Stimulated activated CD8-positive, alpha-beta memory T cell treated with anti-CD3 and anti-CD28 coated beads, Interleukin-12 subunit alpha, Interleukin-12 subunit beta, amount 100 ng/mL, for 4 hours (primary cell): Measurements from ENCODE around the gene TRAF4.
"Not testable (repeated sequence)": the region's sequence is repeated elsewhere in the genome, so short reads cannot be mapped to it uniquely, and the experiment has no call there.

Source experiments
- DNase-seq: peaks from one replicate; pipeline ENCODE4 v3.0.0-alpha.2; 2020; ENCODE audit warnings: low read depth

Gene TRAF4

DNA sequence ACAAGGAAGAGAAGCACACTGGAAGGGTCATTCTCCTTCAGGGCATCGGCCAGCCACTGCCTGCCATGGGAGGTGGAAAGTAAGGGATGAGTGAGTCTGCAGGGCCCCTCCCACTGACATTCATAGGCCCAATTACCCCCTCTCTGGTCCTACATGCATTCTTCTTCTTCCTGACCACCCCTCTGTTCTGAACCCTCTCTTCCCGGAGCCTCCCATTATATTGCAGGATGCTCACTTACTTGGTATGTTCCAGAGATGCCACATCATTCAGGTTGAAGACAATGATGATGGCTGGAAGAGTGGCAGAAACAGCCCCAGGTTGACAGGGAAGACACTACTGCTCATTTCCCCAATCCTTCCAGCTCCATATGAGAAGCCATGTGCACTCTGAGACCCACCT, 28.6 kb upstream of the TRAF4 start:
- no peak for DNase-seq

- DNase-seq: no peak
Measured at GRCh38 chr17:28716740-28717577, 26.9 kb upstream of the TRAF4 start.

GRCh38 chr17:28717578-28718332, 26.1 kb upstream of the TRAF4 start, which contains the start of gene RAB34:
Gene RAB34, minus strand, starts transcription at chr17:28717868. Its CDS starts 602 bp downstream, at chr17:28717266.
- DNase-seq: no peak

GRCh38 chr17:28718333-28719020, 25.3 kb upstream of the TRAF4 start:
- DNase-seq: no peak

DNA sequence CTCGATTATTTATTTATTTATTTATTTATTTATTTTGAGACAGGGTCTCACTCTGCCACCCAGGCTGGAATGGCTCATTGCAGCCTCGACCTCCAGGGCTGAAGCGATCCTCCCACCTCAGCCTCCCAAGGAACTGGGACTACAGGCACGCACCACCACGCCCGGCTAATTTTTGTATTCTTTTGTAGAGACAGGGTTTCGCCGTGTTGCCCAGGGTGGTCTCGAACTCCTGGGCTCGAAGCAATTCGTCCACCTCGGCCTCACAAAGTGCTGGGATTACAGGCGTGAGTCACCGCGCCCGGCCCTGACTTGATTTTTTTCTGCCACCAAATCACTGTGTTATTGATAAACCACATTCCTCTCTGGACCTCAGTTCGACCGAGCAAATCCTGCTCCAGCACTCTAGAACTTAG, 24.8 kb upstream of the TRAF4 start:
- DNase-seq: no peak

DNA sequence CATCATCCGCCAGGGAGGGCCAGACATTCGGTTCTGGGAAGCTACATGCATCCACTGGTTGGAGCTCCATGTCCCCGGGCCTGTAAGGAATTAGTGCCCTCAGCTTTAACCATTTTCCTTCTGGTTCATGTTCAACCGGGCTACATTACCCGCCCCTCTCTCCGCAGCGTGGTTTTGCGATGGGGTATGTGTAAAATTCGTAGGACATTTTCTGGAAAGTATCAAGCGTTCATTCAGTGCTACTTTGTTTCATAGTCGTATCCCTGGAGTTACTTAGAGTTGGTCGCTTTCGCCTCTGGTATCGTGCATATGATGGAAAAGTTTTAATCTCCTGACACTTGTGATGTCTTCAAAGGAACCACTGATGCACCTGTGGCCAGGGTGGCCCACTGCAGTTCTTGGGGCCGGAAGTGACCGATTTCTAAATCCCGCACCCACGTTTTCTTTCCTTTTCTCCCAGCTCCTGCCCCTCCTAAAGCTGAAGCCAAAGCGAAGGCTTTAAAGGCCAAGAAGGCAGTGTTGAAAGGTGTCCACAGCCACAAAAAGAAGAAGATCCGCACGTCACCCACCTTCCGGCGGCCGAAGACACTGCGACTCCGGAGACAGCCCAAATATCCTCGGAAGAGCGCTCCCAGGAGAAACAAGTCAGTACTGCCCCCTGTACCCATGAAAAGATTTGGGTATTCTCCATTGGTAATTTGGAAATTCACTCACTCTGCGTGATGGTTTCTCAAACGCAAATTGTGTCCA, 23.4 kb upstream of the TRAF4 start:
- DNase-seq: no peak

GRCh38 chr17:28720997-28721329, 22.8 kb upstream of the TRAF4 start:
- DNase-seq: not testable (repeated sequence)

DNA sequence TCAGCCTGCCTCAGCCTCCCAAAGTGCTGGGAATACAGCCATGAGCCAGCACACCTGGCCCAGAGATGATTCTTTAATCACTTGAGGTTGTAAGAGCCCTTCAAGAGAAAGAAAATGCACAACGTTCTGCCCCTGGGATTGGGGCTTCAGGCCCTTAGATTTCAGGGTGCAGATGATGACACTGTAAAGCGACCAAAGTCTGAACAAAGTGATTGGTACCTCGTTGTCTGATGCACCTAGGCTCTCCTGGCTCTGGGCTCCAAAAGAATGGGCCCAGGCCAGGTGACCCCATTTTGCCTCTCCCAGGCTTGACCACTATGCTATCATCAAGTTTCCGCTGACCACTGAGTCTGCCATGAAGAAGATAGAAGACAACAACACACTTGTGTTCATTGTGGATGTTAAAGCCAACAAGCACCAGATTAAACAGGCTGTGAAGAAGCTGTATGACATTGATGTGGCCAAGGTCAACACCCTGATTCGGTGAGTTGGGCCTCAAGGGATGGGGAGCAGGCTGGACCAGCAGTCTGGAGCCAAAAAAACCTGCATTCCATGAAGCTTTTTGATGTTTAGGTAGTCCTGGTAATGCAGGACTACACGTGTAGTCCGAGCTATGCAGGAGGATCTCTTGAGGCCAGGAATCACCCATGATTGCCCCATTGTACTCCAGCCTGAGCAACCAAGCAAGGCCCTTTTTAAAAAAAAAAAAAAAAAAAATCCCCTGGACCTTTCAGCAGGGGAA, 21.2 kb upstream of the TRAF4 start:
- DNase-seq: no peak

DNA sequence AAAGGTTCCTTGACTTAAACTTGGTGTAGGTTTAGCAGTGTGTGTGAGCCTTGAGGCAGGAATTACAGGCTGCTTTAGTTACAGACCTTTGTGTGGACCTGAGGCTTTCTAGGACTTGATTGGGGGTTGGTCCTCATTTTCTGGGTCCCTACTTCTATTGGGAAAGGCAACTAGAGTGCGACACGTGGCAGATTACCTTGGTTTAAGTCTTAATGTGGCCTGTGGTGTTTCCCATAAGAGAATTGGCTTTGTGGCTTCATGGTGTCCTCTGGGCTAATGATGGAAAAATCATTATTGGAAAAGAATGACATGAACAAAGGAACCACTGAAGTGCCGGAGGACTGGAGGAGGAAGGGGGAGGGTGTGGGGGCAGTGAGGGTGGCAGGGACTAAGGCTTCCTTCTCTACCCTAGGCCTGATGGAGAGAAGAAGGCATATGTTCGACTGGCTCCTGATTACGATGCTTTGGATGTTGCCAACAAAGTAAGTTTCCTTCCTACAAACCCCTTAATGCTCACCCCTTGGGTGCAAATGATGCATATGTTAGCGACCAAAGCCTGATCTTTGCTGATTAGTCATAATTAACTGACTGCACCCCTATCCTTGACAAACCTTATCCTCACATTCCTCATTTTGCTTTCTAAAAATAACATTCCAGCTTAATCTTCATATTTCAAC, 20.5 kb upstream of the TRAF4 start:
- DNase-seq: no peak

- DNase-seq: not testable (repeated sequence)
Measured at GRCh38 chr17:28723836-28724499, 19.8 kb upstream of the TRAF4 start.

- DNase-seq: no peak
Measured at GRCh38 chr17:28724500-28725165, 19.2 kb upstream of the TRAF4 start.

GRCh38 chr17:28725166-28725659, 18.6 kb upstream of the TRAF4 start:
- no peak for DNase-seq

DNA sequence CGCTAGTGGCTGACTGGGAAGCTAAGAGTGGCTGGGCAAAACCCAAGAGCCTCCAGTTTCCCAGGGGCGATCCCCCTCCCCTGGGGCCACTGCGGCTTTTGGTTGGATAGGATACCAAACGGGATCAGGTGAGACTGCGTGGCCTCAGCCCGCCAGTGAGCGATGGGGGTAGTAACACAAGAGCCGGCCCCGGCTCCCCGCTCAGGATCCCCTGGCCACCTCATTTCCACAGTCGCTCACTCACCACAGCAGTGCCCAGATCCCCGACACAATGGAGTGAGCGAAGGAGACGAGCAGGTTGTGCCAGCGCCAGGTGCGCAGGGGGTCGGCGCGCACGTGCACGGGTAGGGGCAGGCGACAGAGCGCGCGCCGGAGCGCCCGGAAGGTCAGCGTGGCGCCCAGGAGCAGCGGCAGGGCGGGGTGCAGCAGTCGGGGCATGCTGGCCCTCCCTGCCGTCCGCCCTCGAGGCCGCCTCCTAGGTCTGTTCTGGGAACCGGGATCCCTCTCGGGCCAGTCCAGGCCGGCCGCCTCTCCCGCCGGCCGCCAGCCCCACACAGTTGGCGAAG, 18.1 kb upstream of the TRAF4 start:
- no peak for DNase-seq

- DNase-seq: peak; percentile 55
Measured at GRCh38 chr17:28726226-28726626, 17.6 kb upstream of the TRAF4 start, which contains the start of gene TLCD1. Gene TLCD1, minus strand, starts transcription at chr17:28726233. Its CDS starts 136 bp downstream, at chr17:28726097.

- DNase-seq: peak; percentile 81
Measured at GRCh38 chr17:28726627-28727491, 17.0 kb upstream of the TRAF4 start.

DNA sequence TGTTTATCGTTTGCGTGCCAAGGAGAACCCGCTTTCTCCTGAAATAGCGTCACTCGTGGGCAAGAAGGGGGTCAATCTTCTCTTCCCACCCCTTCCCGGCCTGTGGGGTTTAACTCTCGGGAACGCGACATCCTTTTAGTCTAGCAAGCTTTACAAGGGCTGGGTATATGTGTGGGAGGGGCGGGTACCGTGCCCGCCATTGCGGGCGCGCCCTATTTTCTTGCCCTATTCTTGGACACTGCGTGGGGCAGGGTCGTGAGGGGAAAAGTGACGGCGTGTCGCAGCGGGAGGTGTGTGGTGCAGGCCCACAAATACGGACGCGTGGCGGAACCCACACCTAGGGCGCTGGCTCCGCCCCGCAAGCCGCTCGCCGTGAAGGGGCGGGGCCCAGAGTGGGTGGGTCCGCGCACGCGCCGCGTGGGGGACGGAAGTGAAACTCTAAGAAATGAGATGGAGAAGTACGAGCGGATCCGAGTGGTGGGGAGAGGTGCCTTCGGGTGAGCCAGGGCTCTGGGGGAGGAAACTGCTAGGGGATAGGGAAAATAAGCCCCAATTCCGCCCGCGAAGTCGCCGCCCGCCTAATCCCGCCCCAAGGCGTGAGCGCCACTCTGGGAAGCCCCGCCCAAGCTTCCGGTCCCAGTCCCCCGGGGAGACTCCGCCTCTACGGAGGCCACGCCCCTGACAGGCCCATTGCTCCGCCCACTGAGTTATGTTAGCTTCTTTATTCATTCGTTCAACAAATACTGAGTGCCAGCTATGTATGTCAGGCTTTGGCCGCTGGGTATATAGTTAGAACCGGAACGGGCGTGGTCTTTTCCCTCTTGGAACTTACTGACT, 15.2 kb upstream of the TRAF4 start, which contains the start of gene NEK8:
Gene NEK8 (plus strand): TSS at position 425 of the 837 bp plus-strand sequence. CDS start 26 bp downstream, at position 451.
- peak; percentile 93 for DNase-seq

GRCh38 chr17:28729950-28730330, 13.9 kb upstream of the TRAF4 start:
- no peak for DNase-seq
